HG02973 (cell line): ENCODE results near the gene ZC3H13.

Source experiments
- ATAC-seq: cut with Tn5 transposase; IDR thresholded peaks from one replicate; pipeline ENCODE4 v1.9.1; 2021; ENCODE audit warnings: moderate library complexity; ENCODE audit not compliant: unreplicated experiment

ZC3H13 gene

DNA sequence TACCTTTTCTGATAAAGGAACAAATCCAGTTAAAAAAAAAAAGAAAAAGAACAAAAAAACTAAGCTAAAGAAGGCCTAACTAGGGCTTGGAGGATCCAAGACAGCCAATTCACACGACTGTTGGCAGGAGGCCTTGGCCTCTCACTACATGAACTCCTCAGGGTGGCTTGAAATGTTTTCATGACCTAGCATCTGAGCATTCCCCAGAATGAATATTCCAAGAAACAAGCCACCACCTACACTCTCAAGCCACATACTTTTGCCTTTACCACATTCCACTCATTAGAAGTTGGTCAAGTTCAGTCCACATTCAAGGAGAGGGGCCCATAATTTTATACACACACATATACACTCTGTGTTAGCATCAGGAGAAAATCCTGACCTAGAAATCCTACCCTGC, 103.4 kb downstream of the ZC3H13 start:
- no peak for ATAC-seq

DNA sequence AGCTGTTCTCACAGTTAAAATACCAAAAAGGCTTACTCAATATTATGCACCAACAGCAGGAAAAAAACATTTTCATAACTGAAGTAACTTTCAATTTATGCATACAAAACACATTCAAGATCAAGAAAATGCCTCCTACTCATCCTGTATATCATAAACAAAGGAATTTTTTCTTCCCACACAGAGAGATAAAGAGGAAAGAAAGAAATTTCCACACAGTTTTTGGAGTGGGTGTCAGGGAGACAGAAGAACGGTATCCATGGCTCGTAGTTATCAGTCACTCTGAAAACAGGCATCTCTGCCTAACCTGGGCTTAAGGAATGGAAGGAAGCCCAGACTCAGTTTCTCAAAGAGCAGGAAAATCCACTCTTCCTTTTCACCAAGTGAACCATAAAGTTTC, 108.6 kb downstream of the ZC3H13 start:
- no peak for ATAC-seq

DNA sequence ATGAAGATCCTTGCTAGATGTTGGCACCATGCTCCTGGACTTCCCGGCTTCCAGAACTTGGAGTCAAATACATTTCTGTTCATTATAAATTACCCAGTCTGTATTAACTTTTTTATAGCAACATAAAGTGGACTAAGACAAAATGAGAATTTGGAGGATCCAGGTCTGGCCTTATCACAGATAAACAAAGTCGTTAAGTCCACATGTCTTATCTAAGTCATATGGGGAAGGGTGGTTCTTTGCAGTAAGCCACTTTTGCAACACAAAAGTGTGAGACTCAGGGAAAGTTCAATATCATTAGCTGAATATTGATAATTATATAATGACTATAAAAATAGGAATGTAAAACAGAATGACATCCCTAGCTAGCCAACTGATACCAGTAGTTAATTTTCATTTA, 109.4 kb downstream of the ZC3H13 start:
- ATAC-seq, result no peak

- ATAC-seq, result no peak
Measured at GRCh38 chr13:45941261-45941660, 111.3 kb downstream of the ZC3H13 start.

DNA sequence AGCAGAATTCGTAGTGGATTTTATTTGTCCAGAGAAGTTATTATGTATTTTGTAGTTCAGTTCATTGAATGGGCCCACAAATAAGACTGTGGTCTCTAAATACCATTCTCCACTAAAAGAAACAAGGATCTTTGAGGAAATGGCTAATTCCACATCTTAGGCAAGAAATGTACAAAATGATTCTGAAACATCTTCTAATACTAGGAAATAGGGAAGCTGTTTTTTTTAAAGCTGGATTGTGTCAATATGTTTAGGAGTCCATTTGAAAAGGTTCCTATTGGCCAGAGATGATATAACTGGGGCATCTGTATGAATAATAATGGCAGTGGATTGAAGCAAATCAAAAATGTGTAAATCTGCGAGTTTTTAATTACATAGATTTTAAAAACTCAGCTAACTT, 112.5 kb downstream of the ZC3H13 start:
- ATAC-seq, result no peak

GRCh38 chr13:45936621-45937020, 115.9 kb downstream of the ZC3H13 start:
- ATAC-seq, result no peak

DNA sequence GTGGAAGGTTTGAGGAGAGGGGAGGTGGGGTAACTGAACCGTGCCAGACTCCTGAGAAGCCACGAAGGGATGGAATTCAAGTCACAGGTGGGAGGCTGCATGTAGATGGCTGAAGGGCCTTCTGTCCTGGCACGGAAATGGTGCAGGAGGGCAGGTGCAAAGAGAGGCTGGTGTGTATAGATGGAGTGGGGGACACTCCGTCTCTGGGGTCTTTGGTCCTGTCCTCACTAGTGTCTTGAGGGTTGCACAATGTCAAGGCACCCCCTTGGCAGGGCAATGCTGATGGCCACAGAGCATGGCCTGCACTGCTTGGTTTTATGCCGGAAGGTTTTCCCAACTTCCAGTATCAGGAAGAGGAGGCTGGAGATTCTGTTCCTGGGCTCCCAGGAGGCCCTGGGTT, 118.3 kb downstream of the ZC3H13 start:
- no peak for ATAC-seq

- no peak for ATAC-seq
Measured at GRCh38 chr13:45933203-45933908, 119.2 kb downstream of the ZC3H13 start.

GRCh38 chr13:45932676-45933075, 119.9 kb downstream of the ZC3H13 start:
- no peak for ATAC-seq

- ATAC-seq, result no peak
Measured at GRCh38 chr13:45932172-45932571, 120.4 kb downstream of the ZC3H13 start.

GRCh38 chr13:45931211-45931610, 121.3 kb downstream of the ZC3H13 start:
- ATAC-seq, result no peak

GRCh38 chr13:45930177-45930576, 122.4 kb downstream of the ZC3H13 start:
- ATAC-seq, result no peak

GRCh38 chr13:45928843-45929242, 123.7 kb downstream of the ZC3H13 start:
- ATAC-seq, result no peak

GRCh38 chr13:45928176-45928575, 124.4 kb downstream of the ZC3H13 start:
- no peak for ATAC-seq

- no peak for ATAC-seq
Measured at GRCh38 chr13:45926741-45927140, 125.8 kb downstream of the ZC3H13 start.

- no peak for ATAC-seq
Measured at GRCh38 chr13:45925151-45925550, 127.4 kb downstream of the ZC3H13 start.

DNA sequence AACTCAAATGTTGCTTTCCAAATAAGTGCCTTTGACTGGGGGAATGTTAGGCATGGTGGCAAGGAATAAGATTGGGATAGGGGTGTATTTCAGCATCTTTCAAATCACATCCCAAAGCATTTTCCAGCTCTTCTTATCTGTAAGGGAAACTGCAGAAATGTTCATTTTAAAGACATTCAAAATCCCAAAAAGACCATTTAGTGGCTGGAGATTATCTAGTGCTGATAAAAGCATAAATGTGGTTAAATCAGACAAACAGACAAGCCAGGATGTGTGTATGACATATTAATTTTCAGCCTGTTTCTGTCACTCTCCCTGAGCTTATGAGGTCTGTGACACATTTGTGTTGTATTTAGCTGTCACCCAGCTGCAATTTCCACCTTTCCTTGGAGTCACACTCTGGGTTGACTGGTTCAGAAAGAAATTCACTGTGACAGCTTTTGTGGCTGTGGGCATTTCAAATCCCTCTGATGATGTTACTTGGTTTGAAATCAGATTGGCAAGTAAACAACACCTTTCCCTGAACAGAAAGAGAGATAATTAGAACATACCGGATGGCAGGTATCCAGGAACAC, 131.3 kb downstream of the ZC3H13 start:
- no peak for ATAC-seq

DNA sequence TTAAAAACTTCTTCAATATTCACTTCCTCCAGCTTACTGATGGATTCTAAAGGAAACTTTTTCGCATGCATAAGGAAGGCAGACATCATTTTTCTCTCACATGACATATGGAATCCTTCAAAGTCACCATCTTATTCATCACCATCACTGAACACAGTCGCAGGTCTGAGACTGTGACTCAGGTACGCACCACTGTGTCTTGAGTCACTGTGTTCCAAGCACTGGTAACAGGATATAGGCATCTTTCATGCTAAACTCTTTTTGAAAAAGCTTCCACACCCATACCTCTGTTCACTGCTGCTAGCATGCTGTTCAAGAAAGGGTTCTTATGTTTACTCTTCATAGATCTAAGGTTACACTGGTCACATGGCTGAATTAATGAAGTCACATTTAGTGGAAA, 133.9 kb downstream of the ZC3H13 start:
- ATAC-seq, result no peak

- no peak for ATAC-seq
Measured at GRCh38 chr13:45917019-45917418, 135.5 kb downstream of the ZC3H13 start.

- no peak for ATAC-seq
Measured at GRCh38 chr13:45915686-45916439, 136.7 kb downstream of the ZC3H13 start.

DNA sequence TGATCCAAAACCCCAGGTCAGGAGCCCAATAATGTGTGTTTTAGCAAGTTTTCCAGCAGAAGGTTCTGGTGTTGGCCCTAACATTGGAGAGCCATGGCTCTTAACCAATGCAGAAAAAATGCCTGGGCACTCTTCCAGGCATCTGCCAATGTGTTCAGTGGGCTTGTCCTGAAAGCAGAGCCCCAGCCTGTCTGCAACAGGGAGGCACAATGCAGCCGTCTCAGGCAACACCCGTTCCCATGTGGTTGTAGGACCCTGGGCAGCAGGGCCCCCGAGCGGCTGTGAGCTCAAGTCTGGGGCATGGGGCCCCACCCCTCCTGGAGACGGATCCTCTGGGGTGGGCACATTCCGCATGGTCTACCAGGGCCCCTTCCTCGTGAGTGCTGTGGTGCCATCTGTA, 142.9 kb downstream of the ZC3H13 start:
- no peak for ATAC-seq

DNA sequence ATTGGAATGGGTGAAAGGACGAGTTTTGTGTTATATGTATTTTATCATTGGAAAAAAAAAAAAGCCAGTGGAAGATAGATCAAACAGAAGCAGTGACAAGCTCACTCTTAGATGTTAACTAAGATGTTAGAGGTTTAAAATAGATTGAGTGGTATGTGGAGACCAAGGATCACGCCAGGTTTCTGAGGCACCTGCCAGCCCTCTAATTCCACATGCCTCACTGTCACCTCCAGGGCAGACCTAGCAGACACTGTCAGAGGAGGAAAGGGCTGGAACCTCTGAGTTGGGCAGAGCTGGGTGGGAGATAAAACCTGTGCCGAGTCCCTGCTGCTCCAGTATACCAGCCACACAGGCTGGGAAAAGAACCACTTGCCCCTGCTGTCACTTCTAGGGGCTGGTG, 143.5 kb downstream of the ZC3H13 start:
- ATAC-seq, result no peak
